ENCODE results near the gene CHCHD3. TPM values are rescaled to one million over a fixed set of nuclear protein-coding genes. Genes with fewer than 3 reads are reported as not detected.

The CHCHD3 gene
- total RNA-seq, 1 donor from 2014 or later = 38.5 TPM

DNA sequence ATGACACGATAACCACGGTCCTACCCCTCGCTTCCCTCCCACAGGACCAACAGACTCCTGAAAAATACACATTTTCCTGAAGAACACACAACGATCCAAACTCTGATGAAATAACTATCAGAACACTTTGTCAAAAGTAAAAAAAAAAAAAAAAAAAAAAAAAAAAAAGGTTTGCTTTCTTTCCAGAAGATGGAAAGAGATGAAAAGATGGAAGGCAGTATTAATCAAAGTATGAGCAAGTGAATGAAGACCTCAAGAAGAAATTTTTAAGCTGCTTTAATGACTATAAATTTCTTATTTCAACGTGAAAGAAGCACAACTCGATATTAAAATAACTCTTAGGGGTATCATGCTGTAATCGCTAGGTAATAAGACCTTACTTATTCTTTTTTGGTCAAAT is 202.3 kb downstream of the CHCHD3 start:
- Histone ChIP-seq H3K4me1 (no peaks in the 10 kb centered on the region), H3K9me3 (no peaks in the 10 kb centered on the region), H3K36me3 (no peaks in the 10 kb centered on the region), H3K4me3 (no peak overlapping the region), H3K27ac (no peak overlapping the region), H3K27me3 (ENCODE audit: low read depth) (no peaks in the 10 kb centered on the region)
- intact Hi-C loops (cut with DNase I) = no loop called here
- DNase-seq = no peak
- TF ChIP-seq, protein P1, sequence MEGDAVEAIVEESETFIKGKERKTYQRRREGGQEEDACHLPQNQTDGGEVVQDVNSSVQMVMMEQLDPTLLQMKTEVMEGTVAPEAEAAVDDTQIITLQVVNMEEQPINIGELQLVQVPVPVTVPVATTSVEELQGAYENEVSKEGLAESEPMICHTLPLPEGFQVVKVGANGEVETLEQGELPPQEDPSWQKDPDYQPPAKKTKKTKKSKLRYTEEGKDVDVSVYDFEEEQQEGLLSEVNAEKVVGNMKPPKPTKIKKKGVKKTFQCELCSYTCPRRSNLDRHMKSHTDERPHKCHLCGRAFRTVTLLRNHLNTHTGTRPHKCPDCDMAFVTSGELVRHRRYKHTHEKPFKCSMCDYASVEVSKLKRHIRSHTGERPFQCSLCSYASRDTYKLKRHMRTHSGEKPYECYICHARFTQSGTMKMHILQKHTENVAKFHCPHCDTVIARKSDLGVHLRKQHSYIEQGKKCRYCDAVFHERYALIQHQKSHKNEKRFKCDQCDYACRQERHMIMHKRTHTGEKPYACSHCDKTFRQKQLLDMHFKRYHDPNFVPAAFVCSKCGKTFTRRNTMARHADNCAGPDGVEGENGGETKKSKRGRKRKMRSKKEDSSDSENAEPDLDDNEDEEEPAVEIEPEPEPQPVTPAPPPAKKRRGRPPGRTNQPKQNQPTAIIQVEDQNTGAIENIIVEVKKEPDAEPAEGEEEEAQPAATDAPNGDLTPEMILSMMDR (IDR thresholded peaks at IDR 0.05) = no peak
- ATAC-seq = no peak

DNA sequence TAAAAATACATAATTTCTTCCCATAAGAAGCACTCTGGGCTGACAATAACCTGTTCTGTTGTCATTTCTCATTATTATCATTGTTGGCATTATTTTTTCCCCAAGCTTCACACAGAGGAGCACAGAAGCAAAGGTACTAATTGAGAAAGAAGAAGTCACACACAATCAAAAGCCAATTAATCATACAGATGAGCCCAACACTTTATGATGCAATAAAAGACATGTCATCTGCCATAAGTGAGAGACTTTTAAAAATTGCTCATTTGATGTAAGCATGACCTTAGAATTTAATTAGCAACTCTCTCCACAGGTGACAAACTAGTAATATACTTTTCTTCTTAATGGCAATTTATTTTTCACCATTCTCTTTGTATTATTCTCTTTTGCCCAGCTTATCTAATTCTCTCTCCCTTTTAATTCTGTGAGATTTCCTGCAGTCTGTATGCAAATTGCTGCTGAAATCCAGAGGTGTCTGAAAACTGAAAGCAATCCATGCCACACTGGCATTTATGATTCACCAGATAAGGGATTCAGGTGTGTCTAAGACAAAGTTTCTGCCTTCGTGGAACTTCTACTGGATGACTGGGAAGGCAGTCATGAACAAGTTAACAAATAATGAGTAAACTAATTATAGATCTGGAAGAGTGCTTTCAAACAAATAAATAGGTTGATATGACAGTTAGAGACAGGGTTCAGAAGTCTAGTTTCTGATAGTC is 203.5 kb downstream of the CHCHD3 start:
- no peak overlapping the region for H3K27ac ChIP-seq
- intact Hi-C loops (cut with DNase I) = no loop called here
- no peak for ATAC-seq

DNA sequence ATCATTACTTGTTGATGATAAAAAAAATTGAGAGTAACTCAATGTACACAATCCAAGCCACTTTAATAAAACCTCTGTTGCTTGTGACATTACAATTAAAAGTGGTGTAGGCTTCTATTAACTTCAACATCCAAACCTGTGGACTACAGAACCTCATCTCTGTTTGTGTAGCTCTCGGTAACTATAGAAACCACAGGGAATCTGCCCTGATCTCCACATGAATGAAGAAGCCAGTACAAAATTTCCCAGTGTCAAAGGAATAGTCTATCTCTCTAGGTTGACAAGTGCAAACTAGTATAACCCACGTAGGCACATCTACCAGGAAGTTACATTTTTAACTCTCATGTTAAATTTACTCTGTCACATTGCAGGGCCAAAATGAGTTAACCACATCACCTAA is 204.3 kb downstream of the CHCHD3 start:
- H3K9me3 ChIP-seq = no peaks in the 10 kb centered on the region
- no peak overlapping the region for H3K27ac ChIP-seq
- H3K27me3 ChIP-seq (ENCODE audit: low read depth) = no peaks in the 10 kb centered on the region
- intact Hi-C loops (cut with DNase I) = no loop called here
- no peaks in the 10 kb centered on the region for H3K4me1 ChIP-seq
- TF ChIP-seq, protein P1 (IDR thresholded peaks at IDR 0.05) = no peak
- ATAC-seq (no peak), DNase-seq (no peak)
- H3K36me3 ChIP-seq = no peaks in the 10 kb centered on the region
- H3K4me3 ChIP-seq = no peak overlapping the region

More for the DNA sequence above, 203.5 kb downstream of the CHCHD3 start:
- DNase-seq = no peak
- H3K36me3 ChIP-seq = no peaks in the 10 kb centered on the region
- TF ChIP-seq, protein P1 (IDR thresholded peaks at IDR 0.05) = no peak
- H3K9me3 ChIP-seq = no peaks in the 10 kb centered on the region
- no peaks in the 10 kb centered on the region for H3K4me1 ChIP-seq
- no peak overlapping the region for H3K4me3 ChIP-seq
- H3K27me3 ChIP-seq (ENCODE audit: low read depth) = no peaks in the 10 kb centered on the region

DNA sequence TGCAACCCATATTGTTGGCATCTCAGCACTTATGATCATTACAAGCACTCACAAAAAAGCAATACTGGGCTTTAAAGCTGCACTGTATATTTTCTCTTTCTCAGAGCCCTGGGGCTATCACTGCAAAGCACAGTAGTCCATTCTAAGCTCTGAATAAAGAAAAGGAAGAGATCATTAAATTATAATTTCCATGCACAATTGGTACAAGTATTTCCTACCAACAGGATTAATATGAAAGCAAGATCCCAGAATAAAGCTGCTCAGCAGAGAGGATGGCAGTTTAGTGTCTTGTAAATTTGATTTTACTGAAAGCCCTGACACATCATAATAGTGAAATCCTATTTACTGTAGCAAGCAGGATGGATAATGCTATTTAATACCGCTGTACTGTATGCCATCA is 205.3 kb downstream of the CHCHD3 start:
- ATAC-seq (no peak), DNase-seq (no peak)
- Histone ChIP-seq H3K36me3 (no peaks in the 10 kb centered on the region), H3K27me3 (ENCODE audit: low read depth) (no peaks in the 10 kb centered on the region), H3K9me3 (no peaks in the 10 kb centered on the region), H3K4me1 (no peaks in the 10 kb centered on the region), H3K27ac (no peak overlapping the region), H3K4me3 (no peak overlapping the region)
- TF ChIP-seq, protein P1 (IDR thresholded peaks at IDR 0.05) = no peak
- intact Hi-C loops (cut with DNase I) = no loop called here

DNA sequence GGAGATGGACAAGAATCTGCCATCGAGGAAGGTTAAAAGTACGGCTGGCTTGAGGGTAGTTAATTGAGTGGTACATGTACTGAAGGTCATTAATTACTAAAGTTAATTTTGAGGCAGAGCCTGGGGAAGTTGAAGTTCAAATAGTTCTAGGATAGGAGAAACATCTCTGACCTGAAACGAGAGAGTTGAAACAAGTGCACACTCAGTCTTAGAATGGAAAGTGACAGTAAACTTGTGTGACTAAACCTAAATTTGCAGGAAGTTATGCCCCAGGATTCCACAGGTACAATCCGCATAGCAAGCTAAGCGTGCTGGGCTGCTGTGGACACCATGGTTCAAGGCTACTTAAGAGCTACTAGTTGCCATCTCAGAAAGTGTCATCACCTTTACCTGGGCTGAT is 209.9 kb downstream of the CHCHD3 start:
- intact Hi-C loops (cut with DNase I) = no loop called here
- no peaks in the 10 kb centered on the region for H3K27me3 ChIP-seq (ENCODE audit: low read depth)
- DNase-seq (no peak), ATAC-seq (no peak)
- no peak overlapping the region for H3K4me3 ChIP-seq
- H3K27ac ChIP-seq = no peak overlapping the region
- TF ChIP-seq, protein P1 (IDR thresholded peaks at IDR 0.05) = no peak
- H3K9me3 ChIP-seq = no peaks in the 10 kb centered on the region
- no peaks in the 10 kb centered on the region for H3K36me3 ChIP-seq
- no peaks in the 10 kb centered on the region for H3K4me1 ChIP-seq

All from lower lobe of right lung (tissue), 2 donors.